ENCODE measurements around the gene SCG2. TPM values are rescaled to one million over a fixed set of nuclear protein-coding genes. Genes with fewer than 3 reads are reported as not detected.

Gene SCG2
- total and polyA plus RNA-seq, 10 donors, result 0.13 to 0.39 (median 0.17) TPM; not detected in 5

GRCh38 chr2:223619486-223620129 is 17.4 kb upstream of the SCG2 start:
- TF ChIP-seq POLR2AphosphoS5 (IDR thresholded peaks at IDR 0.05) (no peak), POLR2A (IDR thresholded peaks at IDR 0.05) (no peak)
- intact Hi-C loops (cut with DNase I; ENCODE audit: low total_unique reads), result no loop called here
- H3K4me3 ChIP-seq, result no peak overlapping the region
- H3K36me3 ChIP-seq, result no peaks in the 10 kb centered on the region
- peaks cover 0 to 49% (median 3%) of the 10 kb centered on the region in 7 donors for H3K27me3 ChIP-seq (replicated peaks in 1 of 7)
- 65 to 76% (median 74%) methylated on average over 7 of the region's 7 CpGs for WGBS, 5 donors
- H3K27ac ChIP-seq, result no peak overlapping the region
- no peak for DNase-seq
- H3K4me1 ChIP-seq, result no peaks in the 10 kb centered on the region
- H3K9me3 ChIP-seq, result no peaks in the 10 kb centered on the region

GRCh38 chr2:223618172-223619035 is 16.2 kb upstream of the SCG2 start:
- intact Hi-C loops (cut with DNase I; ENCODE audit: low total_unique reads), result no loop called here
- DNase-seq, result no peak
- Histone ChIP-seq H3K4me3 (no peak overlapping the region), H3K36me3 (no peaks in the 10 kb centered on the region), H3K9me3 (no peaks in the 10 kb centered on the region), H3K4me1 (peaks cover 0 to 1% (median 0%) of the 10 kb centered on the region in 6 donors), H3K27ac (no peak overlapping the region), H3K27me3 (replicated peaks in 1 of 7) (peaks cover 0 to 61% (median 15%) of the 10 kb centered on the region in 7 donors)
- TF ChIP-seq POLR2AphosphoS5 (IDR thresholded peaks at IDR 0.05) (no peak), CTCF (IDR thresholded peaks at IDR 0.05 in 8 of 11, conservative IDR thresholded peaks at IDR 0.05 in 3 of 11) (no peak), POLR2A (IDR thresholded peaks at IDR 0.05) (no peak)
- WGBS, 5 donors, result 12 to 24% (median 16%) methylated on average over 13 of the region's 13 CpGs

GRCh38 chr2:223614534-223614933 is 12.4 kb upstream of the SCG2 start:
- no peak overlapping the region for H3K27ac ChIP-seq
- TF ChIP-seq CTCF (IDR thresholded peaks at IDR 0.05 in 8 of 11, conservative IDR thresholded peaks at IDR 0.05 in 3 of 11) (no peak), POLR2A (IDR thresholded peaks at IDR 0.05) (no peak), POLR2AphosphoS5 (IDR thresholded peaks at IDR 0.05) (no peak)
- 57 to 85% (median 68%) methylated on average over 1 of the region's 1 CpG for WGBS, 5 donors
- intact Hi-C loops (cut with DNase I; ENCODE audit: low total_unique reads), result no loop called here
- H3K36me3 ChIP-seq, result no peaks in the 10 kb centered on the region
- peaks cover 0 to 52% (median 21%) of the 10 kb centered on the region in 7 donors for H3K27me3 ChIP-seq (replicated peaks in 1 of 7)
- no peak for DNase-seq
- H3K4me3 ChIP-seq, result no peak overlapping the region
- peaks cover 0 to 10% (median 0%) of the 10 kb centered on the region in 6 donors for H3K4me1 ChIP-seq
- H3K9me3 ChIP-seq, result no peaks in the 10 kb centered on the region

DNA sequence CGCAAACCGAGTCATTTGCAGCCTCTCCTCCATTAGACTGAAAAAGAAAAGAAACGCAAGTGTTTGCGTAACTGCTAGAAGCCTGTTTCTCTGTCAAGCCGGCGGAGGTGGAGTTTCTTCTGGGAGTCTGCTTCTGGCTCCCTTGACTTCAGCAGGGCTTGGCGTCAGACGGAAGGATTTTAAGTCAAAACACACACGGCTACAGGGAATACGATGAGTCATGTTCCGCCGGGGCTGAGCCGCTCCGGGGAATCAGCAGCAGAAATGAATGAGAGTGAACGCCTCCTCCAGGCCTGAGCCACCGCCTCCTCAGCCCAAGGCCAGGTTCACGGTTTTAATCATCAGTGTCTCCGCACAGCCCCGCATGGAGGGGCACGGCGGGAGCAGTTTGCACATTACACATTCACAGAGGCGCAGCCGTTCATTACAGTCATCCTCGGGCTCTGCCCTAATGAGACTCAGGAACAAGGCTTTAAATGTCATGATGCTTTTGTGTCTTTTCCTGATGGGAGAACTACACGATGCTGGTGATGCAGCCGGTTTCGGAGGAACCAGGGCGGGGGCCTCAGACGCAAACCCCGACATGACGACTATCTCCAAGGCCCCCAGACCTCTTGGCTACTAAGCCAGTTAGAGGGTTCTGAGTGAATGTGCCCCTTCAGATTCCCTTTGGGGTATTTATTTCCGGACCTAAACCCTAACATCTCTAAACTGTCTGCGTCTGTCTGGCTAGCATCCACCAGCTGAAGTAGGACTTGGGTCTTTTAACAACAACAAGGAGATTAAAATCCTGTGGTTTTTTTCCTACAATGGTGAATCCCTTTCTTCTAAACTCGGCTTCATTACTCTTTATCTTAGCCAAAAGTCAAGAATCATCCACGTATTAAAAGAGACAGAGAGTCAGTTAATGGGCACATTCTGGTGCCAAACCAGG is 11.1 kb upstream of the SCG2 start:
- intact Hi-C loops (cut with DNase I; ENCODE audit: low total_unique reads), result no loop called here
- no peaks in the 10 kb centered on the region for H3K9me3 ChIP-seq
- DNase-seq, result no peak
- WGBS, 5 donors, result 11 to 24% (median 17%) methylated on average over 31 to 35 of the region's 35 CpGs
- TF ChIP-seq POLR2AphosphoS5 (IDR thresholded peaks at IDR 0.05) (no peak), CTCF (IDR thresholded peaks at IDR 0.05 in 8 of 11, conservative IDR thresholded peaks at IDR 0.05 in 3 of 11) (no peak), POLR2A (IDR thresholded peaks at IDR 0.05) (no peak)
- H3K27me3 ChIP-seq (replicated peaks in 1 of 7), result peaks cover 0 to 39% (median 21%) of the 10 kb centered on the region in 7 donors
- peak overlapping the region in 2 of 8 donors; percentile 10 to 32 for H3K4me3 ChIP-seq
- H3K27ac ChIP-seq, result no peak overlapping the region
- no peaks in the 10 kb centered on the region for H3K36me3 ChIP-seq
- peaks cover 0 to 10% (median 0%) of the 10 kb centered on the region in 6 donors for H3K4me1 ChIP-seq

Data from spleen (tissue), 11 donors.